ENCODE data around the gene PWWP2B.
"Not testable (repeated sequence)": the region's sequence is repeated elsewhere in the genome, so short reads cannot be mapped to it uniquely, and the experiment has no call there.

PWWP2B gene

DNA sequence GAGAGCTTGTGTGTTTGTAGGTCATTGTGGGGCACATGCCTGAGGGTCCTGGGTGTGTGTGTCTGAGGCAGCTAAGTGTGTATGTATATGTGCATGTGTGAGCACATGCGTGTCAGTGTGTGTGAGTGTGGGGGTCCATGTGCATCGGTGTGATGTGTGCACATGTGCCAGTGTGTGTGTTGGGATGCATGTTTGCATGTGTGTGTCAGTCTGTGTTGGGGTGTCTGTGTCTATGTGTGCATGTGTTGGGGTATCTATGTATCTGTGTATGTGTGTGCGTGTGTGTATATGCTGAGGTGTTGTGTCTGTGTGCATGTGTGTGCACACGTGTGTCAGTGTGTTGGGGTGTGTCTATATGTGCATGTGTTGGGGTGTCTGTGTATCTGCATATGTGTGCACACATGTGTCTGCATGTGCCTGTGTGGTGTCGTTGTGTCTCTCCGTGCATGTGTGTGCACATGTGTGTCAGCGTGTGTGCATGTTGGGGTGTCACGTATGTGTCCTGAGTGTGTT, 33.3 kb downstream of the PWWP2B start:
- H3K4me3 ChIP-seq (replicated peaks in 1 of 2; ENCODE audit: low read depth in 2 of 2, low read length in 2 of 2): no peak overlapping the region
- TF ChIP-seq, protein P1, sequence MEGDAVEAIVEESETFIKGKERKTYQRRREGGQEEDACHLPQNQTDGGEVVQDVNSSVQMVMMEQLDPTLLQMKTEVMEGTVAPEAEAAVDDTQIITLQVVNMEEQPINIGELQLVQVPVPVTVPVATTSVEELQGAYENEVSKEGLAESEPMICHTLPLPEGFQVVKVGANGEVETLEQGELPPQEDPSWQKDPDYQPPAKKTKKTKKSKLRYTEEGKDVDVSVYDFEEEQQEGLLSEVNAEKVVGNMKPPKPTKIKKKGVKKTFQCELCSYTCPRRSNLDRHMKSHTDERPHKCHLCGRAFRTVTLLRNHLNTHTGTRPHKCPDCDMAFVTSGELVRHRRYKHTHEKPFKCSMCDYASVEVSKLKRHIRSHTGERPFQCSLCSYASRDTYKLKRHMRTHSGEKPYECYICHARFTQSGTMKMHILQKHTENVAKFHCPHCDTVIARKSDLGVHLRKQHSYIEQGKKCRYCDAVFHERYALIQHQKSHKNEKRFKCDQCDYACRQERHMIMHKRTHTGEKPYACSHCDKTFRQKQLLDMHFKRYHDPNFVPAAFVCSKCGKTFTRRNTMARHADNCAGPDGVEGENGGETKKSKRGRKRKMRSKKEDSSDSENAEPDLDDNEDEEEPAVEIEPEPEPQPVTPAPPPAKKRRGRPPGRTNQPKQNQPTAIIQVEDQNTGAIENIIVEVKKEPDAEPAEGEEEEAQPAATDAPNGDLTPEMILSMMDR (IDR thresholded peaks at IDR 0.05; ENCODE audit: low read depth, low read length): no peak
- DNase-seq (ENCODE audit: low read depth in 2 of 2): no peak

- TF ChIP-seq, protein P1 (IDR thresholded peaks at IDR 0.05; ENCODE audit: low read depth, low read length): no peak
- no peak overlapping the region for H3K4me3 ChIP-seq (replicated peaks in 1 of 2; ENCODE audit: low read depth in 2 of 2, low read length in 2 of 2)
- no peak for DNase-seq (ENCODE audit: low read depth in 2 of 2)
Measured at GRCh38 chr10:132430861-132431271, 33.9 kb downstream of the PWWP2B start.

GRCh38 chr10:132431537-132432175, 34.7 kb downstream of the PWWP2B start:
- TF ChIP-seq, protein P1 (IDR thresholded peaks at IDR 0.05; ENCODE audit: low read depth, low read length): no peak
- no peak overlapping the region for H3K4me3 ChIP-seq (replicated peaks in 1 of 2; ENCODE audit: low read depth in 2 of 2, low read length in 2 of 2)
- no peak for DNase-seq (ENCODE audit: low read depth in 2 of 2)

- DNase-seq (ENCODE audit: low read depth in 2 of 2): no peak
- TF ChIP-seq, protein P1 (IDR thresholded peaks at IDR 0.05; ENCODE audit: low read depth, low read length): no peak
- H3K4me3 ChIP-seq (replicated peaks in 1 of 2; ENCODE audit: low read depth in 2 of 2, low read length in 2 of 2): no peak overlapping the region
Measured at GRCh38 chr10:132432176-132432540, 35.2 kb downstream of the PWWP2B start.

- TF ChIP-seq, protein P1 (IDR thresholded peaks at IDR 0.05; ENCODE audit: low read depth, low read length): no peak
- H3K4me3 ChIP-seq (replicated peaks in 1 of 2; ENCODE audit: low read depth in 2 of 2, low read length in 2 of 2): no peak overlapping the region
- no peak for DNase-seq (ENCODE audit: low read depth in 2 of 2)
Measured at GRCh38 chr10:132433671-132434340, 36.8 kb downstream of the PWWP2B start.

DNA sequence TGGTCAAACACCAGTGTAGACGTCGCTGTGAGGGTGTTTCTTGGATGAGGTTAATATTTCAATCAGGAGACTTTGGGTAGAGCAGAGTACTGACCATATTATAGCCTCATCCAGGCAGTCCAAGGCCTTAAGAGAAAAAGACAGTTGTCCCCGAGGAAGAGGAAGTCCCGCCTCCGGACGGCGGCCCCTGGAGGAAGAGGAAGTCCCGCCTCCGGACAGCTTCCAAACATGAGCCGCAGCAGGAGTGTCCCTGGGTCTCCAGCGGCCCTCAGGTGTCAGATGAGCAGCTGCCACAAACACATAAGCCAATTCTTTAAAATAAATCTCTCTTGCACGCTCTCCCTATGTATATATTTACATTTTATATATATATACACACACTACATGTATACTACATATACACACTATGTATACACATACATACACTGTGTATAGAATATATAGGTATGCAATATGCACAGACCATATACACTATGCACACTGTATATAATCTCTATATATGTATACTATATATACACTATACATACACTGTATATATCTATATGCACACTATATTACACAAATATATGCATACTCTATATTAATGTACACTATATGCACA, 37.5 kb downstream of the PWWP2B start:
- no peak overlapping the region for H3K4me3 ChIP-seq (replicated peaks in 1 of 2; ENCODE audit: low read depth in 2 of 2, low read length in 2 of 2)
- DNase-seq (ENCODE audit: low read depth in 2 of 2): no peak
- TF ChIP-seq, protein P1 (IDR thresholded peaks at IDR 0.05; ENCODE audit: low read depth, low read length): no peak

GRCh38 chr10:132435320-132435719, 38.3 kb downstream of the PWWP2B start:
- not testable (repeated sequence) for H3K4me3 ChIP-seq (replicated peaks in 1 of 2; ENCODE audit: low read depth in 2 of 2, low read length in 2 of 2); DNase-seq (ENCODE audit: low read depth in 2 of 2)

GRCh38 chr10:132436096-132436495, 39.1 kb downstream of the PWWP2B start:
- not testable (repeated sequence) for DNase-seq (ENCODE audit: low read depth in 2 of 2); H3K4me3 ChIP-seq (replicated peaks in 1 of 2; ENCODE audit: low read depth in 2 of 2, low read length in 2 of 2)

Measured in cardiac fibroblast (primary cell).